ENCODE measurements around the gene TRPM3. TPM values are rescaled to one million over a fixed set of nuclear protein-coding genes. Genes with fewer than 3 reads are reported as not detected.

The TRPM3 gene
- total RNA-seq, 1 experiment from 2014 or later = not detected

DNA sequence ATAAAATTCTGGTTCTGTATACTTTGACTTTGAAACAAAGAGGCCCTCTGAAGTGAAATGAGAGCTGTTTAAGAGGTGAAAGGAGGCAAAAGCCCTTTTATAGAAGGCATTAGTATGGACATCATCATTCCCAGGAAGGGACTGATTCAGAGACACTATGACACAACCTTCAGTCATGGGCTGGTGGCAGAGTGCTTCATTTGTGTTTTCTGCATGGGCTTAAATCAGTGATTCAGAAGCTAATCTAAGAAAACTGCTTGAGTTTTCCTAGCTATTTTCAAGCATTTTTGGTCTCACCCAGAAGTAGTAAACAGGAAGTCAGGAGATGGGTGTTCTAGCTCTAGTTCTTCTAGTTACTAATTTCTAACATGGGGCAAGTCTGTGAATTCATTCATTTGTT, 288.9 kb downstream of the TRPM3 start:
- no peaks in the 10 kb centered on the region for H4K20me1 ChIP-seq (ENCODE audit: low read length)
- H3K4me1 ChIP-seq (ENCODE audit: insufficient read depth, low read length) = no peaks in the 10 kb centered on the region
- no peak overlapping the region for H2AFZ ChIP-seq (ENCODE audit: low read length)
- no peaks in the 10 kb centered on the region for H3K79me2 ChIP-seq (ENCODE audit: low read length)
- intact Hi-C loops (cut with micrococcal nuclease) = no loop called here
- TF ChIP-seq, protein P1, sequence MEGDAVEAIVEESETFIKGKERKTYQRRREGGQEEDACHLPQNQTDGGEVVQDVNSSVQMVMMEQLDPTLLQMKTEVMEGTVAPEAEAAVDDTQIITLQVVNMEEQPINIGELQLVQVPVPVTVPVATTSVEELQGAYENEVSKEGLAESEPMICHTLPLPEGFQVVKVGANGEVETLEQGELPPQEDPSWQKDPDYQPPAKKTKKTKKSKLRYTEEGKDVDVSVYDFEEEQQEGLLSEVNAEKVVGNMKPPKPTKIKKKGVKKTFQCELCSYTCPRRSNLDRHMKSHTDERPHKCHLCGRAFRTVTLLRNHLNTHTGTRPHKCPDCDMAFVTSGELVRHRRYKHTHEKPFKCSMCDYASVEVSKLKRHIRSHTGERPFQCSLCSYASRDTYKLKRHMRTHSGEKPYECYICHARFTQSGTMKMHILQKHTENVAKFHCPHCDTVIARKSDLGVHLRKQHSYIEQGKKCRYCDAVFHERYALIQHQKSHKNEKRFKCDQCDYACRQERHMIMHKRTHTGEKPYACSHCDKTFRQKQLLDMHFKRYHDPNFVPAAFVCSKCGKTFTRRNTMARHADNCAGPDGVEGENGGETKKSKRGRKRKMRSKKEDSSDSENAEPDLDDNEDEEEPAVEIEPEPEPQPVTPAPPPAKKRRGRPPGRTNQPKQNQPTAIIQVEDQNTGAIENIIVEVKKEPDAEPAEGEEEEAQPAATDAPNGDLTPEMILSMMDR (conservative IDR thresholded peaks at IDR 0.05; ENCODE audit: low read depth, low read length) = no peak
- TF ChIP-seq EZH2 (IDR thresholded peaks at IDR 0.05; ENCODE audit: low read length, unreplicated experiment) (no peak), EZH2phosphoT487 (IDR thresholded peaks at IDR 0.05; ENCODE audit: borderline replicate concordance, low read length) (no peak)
- no peak for DNase-seq
- BruUV-seq (replicated peaks) = no TSS peak
- ChIA-PET CTCF (no interaction called here), POLR2A (ENCODE audit: unreplicated experiment) (no interaction called here)
- no peak for ATAC-seq
- no peak overlapping the region for H3K9ac ChIP-seq (ENCODE audit: low read length)
- H3K27me3 ChIP-seq (ENCODE audit: low read length) = no peaks in the 10 kb centered on the region
- no peak overlapping the region for H3K27ac ChIP-seq (ENCODE audit: low read length)
- no peaks in the 10 kb centered on the region for H3K9me2 ChIP-seq (replicated peaks; ENCODE audit: low read length)
- H3K4me3 ChIP-seq (ENCODE audit: low read length) = no peak overlapping the region
- no peaks in the 10 kb centered on the region for H3K9me3 ChIP-seq (ENCODE audit: low read length)
- no peaks in the 10 kb centered on the region for H3F3A ChIP-seq (ENCODE audit: low read length, unreplicated experiment)
- H3K4me2 ChIP-seq (ENCODE audit: low read length) = no peak overlapping the region
- H3K36me3 ChIP-seq (ENCODE audit: low read depth, low read length) = no peaks in the 10 kb centered on the region

- no peak overlapping the region for H3K4me3 ChIP-seq (ENCODE audit: low read length)
- H3K9me2 ChIP-seq (replicated peaks; ENCODE audit: low read length) = no peaks in the 10 kb centered on the region
- no peaks in the 10 kb centered on the region for H4K20me1 ChIP-seq (ENCODE audit: low read length)
- H3K4me1 ChIP-seq (ENCODE audit: insufficient read depth, low read length) = no peaks in the 10 kb centered on the region
- POLR2A ChIA-PET (ENCODE audit: unreplicated experiment) = no interaction called here
- no peak overlapping the region for H3K9ac ChIP-seq (ENCODE audit: low read length)
- no peaks in the 10 kb centered on the region for H3F3A ChIP-seq (ENCODE audit: low read length, unreplicated experiment)
- no peak for TF ChIP-seq EZH2 (IDR thresholded peaks at IDR 0.05; ENCODE audit: low read length, unreplicated experiment)
- TF ChIP-seq, protein P1 (conservative IDR thresholded peaks at IDR 0.05; ENCODE audit: low read depth, low read length) = no peak
- CTCF ChIA-PET = no interaction called here
- no peak overlapping the region for H2AFZ ChIP-seq (ENCODE audit: low read length)
- no peaks in the 10 kb centered on the region for H3K79me2 ChIP-seq (ENCODE audit: low read length)
- ATAC-seq = no peak
- H3K4me2 ChIP-seq (ENCODE audit: low read length) = no peak overlapping the region
- H3K9me3 ChIP-seq (ENCODE audit: low read length) = no peaks in the 10 kb centered on the region
- intact Hi-C loops (cut with micrococcal nuclease) = no loop called here
- H3K36me3 ChIP-seq (ENCODE audit: low read depth, low read length) = no peaks in the 10 kb centered on the region
- H3K27ac ChIP-seq (ENCODE audit: low read length) = no peak overlapping the region
- DNase-seq = no peak
- H3K27me3 ChIP-seq (ENCODE audit: low read length) = 0 out of 2 replicates have a peak, but pooled peaks cover 4% of the 10 kb centered on the region
- no TSS peak for BruUV-seq (replicated peaks)
These were observed 290.8 kb downstream of the TRPM3 start for GRCh38 chr9:70830618-70831017.

GRCh38 chr9:70829591-70830265, 291.7 kb downstream of the TRPM3 start:
- Histone ChIP-seq H3K79me2 (ENCODE audit: low read length) (no peaks in the 10 kb centered on the region), H3K4me1 (ENCODE audit: insufficient read depth, low read length) (no peaks in the 10 kb centered on the region), H3K36me3 (ENCODE audit: low read depth, low read length) (no peaks in the 10 kb centered on the region), H3K4me3 (ENCODE audit: low read length) (no peak overlapping the region), H3K27ac (ENCODE audit: low read length) (no peak overlapping the region), H3K9me2 (replicated peaks; ENCODE audit: low read length) (no peaks in the 10 kb centered on the region), H3F3A (ENCODE audit: low read length, unreplicated experiment) (no peaks in the 10 kb centered on the region), H3K4me2 (ENCODE audit: low read length) (no peak overlapping the region), H4K20me1 (ENCODE audit: low read length) (no peaks in the 10 kb centered on the region), H2AFZ (ENCODE audit: low read length) (no peak overlapping the region), H3K27me3 (ENCODE audit: low read length) (0 out of 2 replicates have a peak, but pooled peaks cover 4% of the 10 kb centered on the region), H3K9me3 (ENCODE audit: low read length) (no peaks in the 10 kb centered on the region), H3K9ac (ENCODE audit: low read length) (no peak overlapping the region)
- ChIA-PET CTCF (no interaction called here), POLR2A (ENCODE audit: unreplicated experiment) (no interaction called here)
- no TSS peak for BruUV-seq (replicated peaks)
- ATAC-seq = no peak
- TF ChIP-seq, protein P1 (conservative IDR thresholded peaks at IDR 0.05; ENCODE audit: low read depth, low read length) = no peak
- no peak for TF ChIP-seq EZH2 (IDR thresholded peaks at IDR 0.05; ENCODE audit: low read length, unreplicated experiment)
- no peak for TF ChIP-seq EZH2phosphoT487 (IDR thresholded peaks at IDR 0.05; ENCODE audit: borderline replicate concordance, low read length)
- no peak for DNase-seq
- intact Hi-C loops (cut with micrococcal nuclease) = no loop called here

All from PC-3 (cell line).